Measurements from ENCODE around the gene ARRDC4. TPM values are rescaled to one million over a fixed set of nuclear protein-coding genes. Genes with fewer than 3 reads are reported as not detected.

Gene ARRDC4
- total RNA-seq, 2 experiments from 2014 or later: 0.24 to 0.29 TPM

DNA sequence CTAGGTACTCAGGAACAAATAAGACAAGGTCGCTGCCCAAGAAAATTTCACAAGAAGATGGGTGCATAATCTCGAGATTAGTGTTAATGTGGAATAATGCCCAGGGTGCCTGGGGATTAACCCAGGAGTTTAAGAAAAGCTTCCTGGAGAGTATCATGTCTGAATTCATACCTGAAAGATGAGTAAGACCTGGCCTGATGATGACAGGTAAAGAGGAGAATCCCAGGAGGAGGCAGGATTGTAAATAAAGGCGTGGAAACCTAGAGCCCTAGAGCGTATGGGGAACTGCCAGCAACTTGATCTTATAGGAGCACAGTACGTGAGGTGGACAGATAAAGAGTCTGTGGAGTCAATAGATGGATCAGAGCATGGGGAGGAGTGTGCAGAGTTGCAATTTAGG is 43.0 kb downstream of the ARRDC4 start:
- Mint-ChIP-seq H3K36me3 (no peaks in the 10 kb centered on the region), H3K27ac (no peak overlapping the region), H3K4me3 (no peak overlapping the region), H3K27me3 (no peaks in the 10 kb centered on the region), H3K9me3 (no peaks in the 10 kb centered on the region), H3K4me1 (ENCODE audit: low read depth) (no peaks in the 10 kb centered on the region)
- DNase-seq: no peak
- ChIA-PET CTCF (no interaction called here), POLR2A (no interaction called here)
- intact Hi-C loops (cut with micrococcal nuclease): loop anchor here (10.0 kb wide), 1 partner anchor 89 kb away; no protein-coding TSS in a partner anchor

DNA sequence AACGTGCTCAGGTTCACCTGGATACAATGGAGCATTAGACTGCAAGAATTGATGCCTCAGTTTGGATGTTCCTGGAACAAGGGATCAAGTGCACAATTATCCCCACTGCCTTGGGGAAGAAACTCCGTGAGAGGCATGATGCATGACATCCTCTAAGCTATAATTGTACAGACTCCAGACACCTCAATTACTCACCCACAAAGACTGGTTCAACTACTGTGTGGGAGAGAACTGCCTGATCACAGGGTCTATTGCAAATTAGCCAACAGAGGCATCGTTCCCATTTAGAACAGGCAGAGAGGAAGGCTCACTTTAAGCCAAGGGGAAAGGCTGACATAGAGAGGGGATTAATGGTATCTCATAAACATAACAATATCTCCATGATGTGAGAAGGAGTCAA is 43.5 kb downstream of the ARRDC4 start:
- intact Hi-C loops (cut with micrococcal nuclease): loop anchor here (10.0 kb wide), 1 partner anchor 89 kb away; no protein-coding TSS in a partner anchor
- H3K4me3 Mint-ChIP-seq: no peak overlapping the region
- ChIA-PET POLR2A (no interaction called here), CTCF (no interaction called here)
- H3K27ac Mint-ChIP-seq: no peak overlapping the region
- DNase-seq: no peak
- H3K4me1 Mint-ChIP-seq (ENCODE audit: low read depth): no peaks in the 10 kb centered on the region
- H3K9me3 Mint-ChIP-seq: no peaks in the 10 kb centered on the region
- H3K36me3 Mint-ChIP-seq: no peaks in the 10 kb centered on the region
- no peaks in the 10 kb centered on the region for H3K27me3 Mint-ChIP-seq

DNA sequence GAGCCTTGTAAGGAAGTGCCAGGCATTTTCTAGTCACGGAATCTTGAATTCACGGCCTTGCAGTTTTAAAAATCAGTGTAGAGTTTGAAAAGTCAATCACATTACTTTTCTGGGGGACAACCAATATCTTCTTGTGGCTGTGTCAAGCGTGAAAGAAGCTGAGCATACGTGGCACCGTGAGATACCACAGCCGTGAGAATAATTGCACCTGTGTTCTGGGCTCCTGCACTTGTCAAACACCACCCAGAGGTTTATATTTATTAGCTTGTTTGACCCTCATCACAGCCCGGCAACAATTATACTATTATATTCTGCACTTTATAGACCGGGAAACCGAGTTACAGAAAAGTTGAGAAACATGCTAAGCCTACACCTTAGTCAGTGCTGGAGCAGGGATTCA is 45.2 kb downstream of the ARRDC4 start:
- no peaks in the 10 kb centered on the region for H3K9me3 Mint-ChIP-seq
- POLR2A ChIA-PET: no interaction called here
- H3K4me1 Mint-ChIP-seq (ENCODE audit: low read depth): no peaks in the 10 kb centered on the region
- intact Hi-C loops (cut with micrococcal nuclease): loop anchor here (10.0 kb wide), 1 partner anchor 91 kb away; no protein-coding TSS in a partner anchor
- H3K36me3 Mint-ChIP-seq: no peaks in the 10 kb centered on the region
- H3K27ac Mint-ChIP-seq: no peak overlapping the region
- CTCF ChIA-PET: no interaction called here
- no peak overlapping the region for H3K4me3 Mint-ChIP-seq
- no peaks in the 10 kb centered on the region for H3K27me3 Mint-ChIP-seq
- DNase-seq: no peak

DNA sequence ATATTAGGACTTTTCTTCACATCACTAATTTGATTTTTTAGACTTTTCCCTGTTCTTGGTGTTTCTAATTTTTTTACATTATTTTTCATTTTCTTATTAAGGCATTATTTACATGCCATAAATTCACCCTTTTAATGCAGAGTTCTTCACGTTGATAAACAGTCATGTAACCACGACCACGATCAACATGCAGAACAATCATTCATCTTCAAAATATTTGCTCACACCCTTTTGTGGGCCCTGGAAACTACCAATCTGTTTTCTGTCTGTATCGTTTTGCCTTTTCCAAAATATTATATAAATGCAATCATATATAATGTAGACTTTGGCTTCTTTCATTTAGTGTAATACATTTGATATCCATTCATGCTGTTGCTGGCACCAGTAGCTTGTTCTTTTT is 48.7 kb downstream of the ARRDC4 start:
- ChIA-PET POLR2A (no interaction called here), CTCF (no interaction called here)
- Mint-ChIP-seq H3K4me3 (no peak overlapping the region), H3K4me1 (ENCODE audit: low read depth) (no peaks in the 10 kb centered on the region), H3K36me3 (no peaks in the 10 kb centered on the region), H3K27me3 (no peaks in the 10 kb centered on the region), H3K27ac (no peak overlapping the region), H3K9me3 (no peaks in the 10 kb centered on the region)
- intact Hi-C loops (cut with micrococcal nuclease): loop anchor here (10.0 kb wide), 1 partner anchor 94 kb away; no protein-coding TSS in a partner anchor
- DNase-seq: no peak

DNA sequence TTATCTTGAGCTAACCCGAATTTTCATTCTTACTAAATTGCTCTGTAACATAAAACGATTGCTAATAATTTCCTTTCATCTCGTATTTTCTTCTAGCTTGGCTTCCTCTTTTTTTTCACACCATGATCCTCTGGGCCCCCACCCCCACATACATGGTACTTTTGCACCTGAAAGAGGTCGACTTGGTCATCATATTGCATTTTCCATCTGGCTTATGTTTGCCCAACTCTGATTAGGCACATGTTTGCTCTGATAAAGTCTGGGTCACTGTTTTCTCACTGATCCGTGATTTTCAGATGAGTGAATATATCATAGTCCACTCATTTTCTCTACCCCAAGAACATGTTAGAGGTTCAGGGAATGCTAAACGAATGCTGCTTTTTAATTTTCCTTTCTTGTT is 49.5 kb downstream of the ARRDC4 start:
- Mint-ChIP-seq H3K36me3 (no peaks in the 10 kb centered on the region), H3K27me3 (no peaks in the 10 kb centered on the region), H3K4me3 (no peak overlapping the region), H3K4me1 (ENCODE audit: low read depth) (no peaks in the 10 kb centered on the region), H3K9me3 (no peaks in the 10 kb centered on the region), H3K27ac (no peak overlapping the region)
- ChIA-PET POLR2A (no interaction called here), CTCF (no interaction called here)
- intact Hi-C loops (cut with micrococcal nuclease): loop anchor here (10.0 kb wide), 1 partner anchor 95 kb away; no protein-coding TSS in a partner anchor
- DNase-seq: no peak

DNA sequence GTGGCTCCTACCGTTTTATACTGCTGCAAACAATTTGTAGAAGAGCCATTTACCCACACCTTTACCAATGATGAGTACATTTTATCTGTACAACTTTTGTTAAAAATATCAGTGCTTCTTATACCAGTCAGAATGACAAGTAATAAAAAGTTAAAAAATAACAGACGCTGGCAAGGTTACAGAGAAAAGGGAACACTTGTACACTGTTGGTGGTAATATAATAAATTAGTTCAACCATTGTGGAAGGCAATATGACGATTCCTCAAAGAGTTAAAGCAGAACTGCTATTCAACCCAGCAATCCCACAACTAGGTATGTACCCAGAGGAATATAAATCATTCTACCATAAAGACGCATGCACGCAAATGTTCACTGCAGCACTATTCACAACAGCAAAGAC is 51.9 kb downstream of the ARRDC4 start:
- intact Hi-C loops (cut with micrococcal nuclease): no loop called here
- Mint-ChIP-seq H3K36me3 (no peaks in the 10 kb centered on the region), H3K4me3 (no peak overlapping the region), H3K27me3 (no peaks in the 10 kb centered on the region), H3K27ac (no peak overlapping the region), H3K9me3 (no peaks in the 10 kb centered on the region), H3K4me1 (ENCODE audit: low read depth) (no peaks in the 10 kb centered on the region)
- ChIA-PET POLR2A (no interaction called here), CTCF (no interaction called here)
- no peak for DNase-seq

DNA sequence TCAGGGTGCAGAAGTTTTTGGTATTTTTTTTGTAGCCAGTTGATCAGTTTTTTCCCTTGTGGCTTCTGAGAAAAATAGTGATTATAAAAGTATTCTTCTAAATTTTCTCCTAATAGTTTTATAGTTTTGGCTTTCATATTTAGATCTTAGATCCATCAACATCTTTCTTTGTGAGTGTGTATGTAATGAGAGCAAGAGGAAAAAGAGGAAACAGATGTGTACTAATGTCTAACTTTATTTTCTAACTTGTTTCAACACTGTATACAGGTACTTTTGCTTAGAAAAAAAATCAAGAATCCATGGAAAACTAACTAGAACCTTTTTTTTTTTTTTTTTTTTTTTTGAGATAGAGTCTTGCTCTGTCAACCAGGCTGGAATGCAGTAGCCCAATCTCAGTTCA is 53.1 kb downstream of the ARRDC4 start:
- ChIA-PET CTCF (no interaction called here), POLR2A (no interaction called here)
- intact Hi-C loops (cut with micrococcal nuclease): no loop called here
- H3K36me3 Mint-ChIP-seq: no peaks in the 10 kb centered on the region
- H3K27me3 Mint-ChIP-seq: no peaks in the 10 kb centered on the region
- H3K4me3 Mint-ChIP-seq: no peak overlapping the region
- H3K9me3 Mint-ChIP-seq: no peaks in the 10 kb centered on the region
- DNase-seq: no peak
- H3K4me1 Mint-ChIP-seq (ENCODE audit: low read depth): no peaks in the 10 kb centered on the region
- no peak overlapping the region for H3K27ac Mint-ChIP-seq

DNA sequence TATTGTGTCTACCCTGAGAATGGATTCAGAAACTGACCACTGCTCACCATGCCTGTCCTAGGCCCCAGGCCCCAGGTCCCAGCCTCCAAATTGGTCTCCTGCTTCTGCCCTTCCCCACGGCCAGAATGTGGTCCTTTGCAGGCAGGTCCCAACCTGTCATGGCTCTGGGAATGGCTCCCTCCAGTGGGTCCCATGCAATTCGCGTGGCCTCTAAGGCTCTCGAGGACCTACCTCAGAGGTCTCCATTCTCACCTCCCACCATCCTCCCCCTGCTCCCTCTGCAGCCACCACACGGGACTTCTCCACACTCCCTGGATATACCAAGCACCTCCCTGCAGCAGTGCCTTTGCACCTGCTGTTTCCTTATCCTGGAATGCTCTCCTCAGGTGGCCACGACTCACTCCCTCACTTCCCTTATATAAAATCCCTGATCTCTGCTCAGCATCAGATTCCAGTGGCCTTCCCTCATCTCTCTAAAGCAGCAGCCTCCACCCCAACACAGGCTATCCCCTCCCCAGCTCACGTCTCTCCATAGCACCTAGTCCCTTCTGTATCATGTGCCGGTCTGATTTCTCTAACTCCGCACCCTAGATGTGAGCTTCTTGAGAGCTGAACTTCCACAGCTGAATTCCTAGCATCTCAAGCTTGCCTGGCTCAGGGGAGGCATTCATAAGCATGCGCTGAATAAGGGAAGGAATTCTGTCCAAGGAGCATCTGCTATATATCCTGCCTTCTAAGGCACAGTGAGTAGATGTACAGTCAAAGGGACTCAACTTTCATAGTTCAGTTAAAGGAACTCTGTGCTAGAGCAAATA is 56.9 kb downstream of the ARRDC4 start:
- H3K36me3 Mint-ChIP-seq: no peaks in the 10 kb centered on the region
- H3K4me1 Mint-ChIP-seq (ENCODE audit: low read depth): no peaks in the 10 kb centered on the region
- intact Hi-C loops (cut with micrococcal nuclease): no loop called here
- H3K4me3 Mint-ChIP-seq: no peak overlapping the region
- no peak for DNase-seq
- no peaks in the 10 kb centered on the region for H3K27me3 Mint-ChIP-seq
- H3K9me3 Mint-ChIP-seq: no peaks in the 10 kb centered on the region
- POLR2A ChIA-PET: no interaction called here
- CTCF ChIA-PET: no interaction called here
- H3K27ac Mint-ChIP-seq: no peak overlapping the region

DNA sequence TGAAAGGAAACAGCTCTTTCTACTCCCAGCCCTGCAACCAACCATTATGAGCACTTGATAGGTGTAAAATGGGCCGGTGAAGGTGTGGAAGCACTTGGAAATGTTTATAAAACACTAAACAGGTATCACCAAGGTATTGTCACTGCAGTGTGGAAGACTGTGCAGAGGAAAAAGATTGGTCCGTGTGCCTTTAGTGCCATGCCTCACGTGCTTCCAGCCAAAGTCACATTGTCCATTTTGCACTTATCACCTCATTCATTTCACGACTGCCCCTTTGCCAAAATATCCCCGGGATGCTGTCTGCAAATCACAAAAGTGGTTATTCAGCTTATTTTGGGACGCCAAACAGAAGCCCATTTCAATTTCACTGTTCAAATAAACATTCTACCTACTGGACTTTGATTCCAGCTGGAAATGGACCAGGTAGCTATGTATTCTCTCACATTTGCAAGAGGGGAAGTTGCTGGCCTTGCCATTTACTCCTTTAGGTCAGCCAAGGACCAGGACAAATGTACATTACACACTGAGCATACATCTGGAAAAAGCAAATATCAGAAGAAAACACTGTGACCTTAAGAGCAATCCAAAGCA is 58.4 kb downstream of the ARRDC4 start:
- Mint-ChIP-seq H3K27ac (no peak overlapping the region), H3K36me3 (no peaks in the 10 kb centered on the region), H3K4me1 (ENCODE audit: low read depth) (no peaks in the 10 kb centered on the region), H3K27me3 (no peaks in the 10 kb centered on the region), H3K9me3 (peaks cover 5% of the 10 kb centered on the region), H3K4me3 (no peak overlapping the region)
- CTCF ChIA-PET: no interaction called here
- no peak for DNase-seq
- POLR2A ChIA-PET: no interaction called here
- intact Hi-C loops (cut with micrococcal nuclease): no loop called here
